Left hindlimb (tissue), 1 donor: ENCODE results near the gene MTA2.
A peak's percentile ranks its signal among the peaks of the same experiment; 100 is the strongest.
"Not testable (repeated sequence)": the region's sequence is repeated elsewhere in the genome, so short reads cannot be mapped to it uniquely, and the experiment has no call there.

Source experiments
- DNase-seq: peaks from one replicate; pipeline ENCODE4 v3.0.0-alpha.2; 2018

Gene MTA2

DNA sequence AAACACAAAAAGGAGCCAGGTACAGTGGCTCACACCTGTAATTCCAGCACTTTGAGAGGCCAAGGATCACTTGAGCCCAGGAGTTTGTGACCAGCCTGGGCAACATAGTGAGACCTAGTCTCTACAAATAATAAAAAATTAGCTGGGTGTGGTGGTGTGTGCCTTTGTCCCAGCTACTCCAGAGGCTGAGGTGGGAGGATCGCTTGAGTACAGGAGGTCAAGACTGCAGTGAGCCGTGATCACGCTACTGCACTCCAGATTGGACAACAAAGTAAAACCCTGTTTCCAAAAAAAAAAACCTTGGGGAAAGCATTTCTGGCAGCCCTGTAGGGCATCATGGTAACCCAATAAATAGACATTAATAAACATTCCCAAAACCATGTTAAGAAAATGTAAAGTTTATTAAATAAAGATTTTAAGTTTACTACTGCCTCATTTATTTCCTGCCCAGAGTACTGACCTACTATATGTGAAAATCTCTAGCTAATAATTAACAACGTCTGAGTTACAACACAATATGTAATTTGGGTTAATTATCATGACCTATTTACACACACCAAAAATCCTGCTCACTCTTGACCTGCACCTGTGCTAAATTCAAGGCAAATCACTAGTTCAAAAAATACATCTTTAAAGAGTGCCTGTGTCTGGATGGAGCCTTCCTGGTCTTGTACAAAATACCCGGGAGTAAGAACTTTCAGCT lies 36.4 kb downstream of the MTA2 start:
- DNase-seq: no peak

- DNase-seq: not testable (repeated sequence)
Observed at GRCh38 chr11:62561677-62562230, 39.9 kb downstream of the MTA2 start.

GRCh38 chr11:62560566-62561103 lies 41.0 kb downstream of the MTA2 start:
- DNase-seq: peak; percentile 80

DNA sequence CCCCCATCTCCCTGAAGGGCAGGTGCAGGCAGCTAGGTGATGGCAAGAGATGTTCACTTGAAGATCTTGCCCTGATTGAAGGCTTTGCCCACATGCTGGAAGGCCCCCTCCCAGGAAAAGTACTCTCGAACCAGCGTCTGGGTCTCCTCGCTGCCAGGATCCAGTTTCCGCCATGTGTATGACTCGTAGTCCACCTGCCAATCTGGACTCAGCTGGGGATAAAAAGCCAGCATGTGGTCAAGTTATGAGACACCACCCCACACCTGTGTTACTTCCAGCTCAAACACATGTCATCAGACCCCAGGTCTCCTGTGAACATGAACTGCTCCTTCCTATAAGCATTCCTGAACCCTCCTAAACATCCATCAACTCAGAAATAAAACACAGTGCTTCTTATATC lies 42.0 kb downstream of the MTA2 start:
- not testable (repeated sequence) for DNase-seq

DNA sequence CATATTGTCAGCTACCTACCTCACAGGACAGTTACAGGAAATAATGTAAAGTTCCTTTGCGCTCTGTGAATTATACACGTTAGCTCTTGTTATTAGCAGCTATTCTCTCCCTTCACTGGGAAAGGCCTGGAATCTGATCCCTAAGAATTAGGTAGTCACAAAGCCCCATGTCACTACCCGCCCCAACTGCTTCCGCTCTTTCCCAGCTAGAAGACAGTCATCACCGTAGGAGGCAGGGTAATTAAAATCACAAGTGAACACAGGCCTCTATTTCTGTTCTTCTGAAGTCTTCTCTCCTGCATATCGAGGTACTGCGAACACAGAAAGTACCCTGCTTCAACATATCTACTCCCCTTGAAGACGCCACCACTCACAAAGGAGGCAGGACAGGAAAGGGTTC lies 42.5 kb downstream of the MTA2 start:
- DNase-seq: no peak

DNA sequence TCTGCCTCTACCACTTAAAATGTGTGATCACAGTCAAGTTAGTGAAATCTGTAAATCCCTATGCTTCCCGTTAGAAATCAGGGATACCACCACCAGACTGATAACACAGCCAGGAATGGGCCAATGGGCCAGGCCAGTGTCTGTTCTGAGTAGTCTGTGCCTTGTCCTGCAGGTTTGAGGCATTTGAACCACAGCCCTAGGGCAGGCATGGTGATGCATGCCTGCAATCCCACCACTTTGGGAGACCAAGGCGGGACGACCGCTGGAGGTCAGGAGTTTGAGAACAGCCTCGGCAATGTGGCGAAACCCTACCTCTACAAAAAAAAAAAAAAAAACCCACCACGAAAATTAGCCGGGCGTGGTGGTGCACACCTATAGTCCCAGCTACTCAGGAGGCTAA lies 43.0 kb downstream of the MTA2 start:
- no peak for DNase-seq

DNA sequence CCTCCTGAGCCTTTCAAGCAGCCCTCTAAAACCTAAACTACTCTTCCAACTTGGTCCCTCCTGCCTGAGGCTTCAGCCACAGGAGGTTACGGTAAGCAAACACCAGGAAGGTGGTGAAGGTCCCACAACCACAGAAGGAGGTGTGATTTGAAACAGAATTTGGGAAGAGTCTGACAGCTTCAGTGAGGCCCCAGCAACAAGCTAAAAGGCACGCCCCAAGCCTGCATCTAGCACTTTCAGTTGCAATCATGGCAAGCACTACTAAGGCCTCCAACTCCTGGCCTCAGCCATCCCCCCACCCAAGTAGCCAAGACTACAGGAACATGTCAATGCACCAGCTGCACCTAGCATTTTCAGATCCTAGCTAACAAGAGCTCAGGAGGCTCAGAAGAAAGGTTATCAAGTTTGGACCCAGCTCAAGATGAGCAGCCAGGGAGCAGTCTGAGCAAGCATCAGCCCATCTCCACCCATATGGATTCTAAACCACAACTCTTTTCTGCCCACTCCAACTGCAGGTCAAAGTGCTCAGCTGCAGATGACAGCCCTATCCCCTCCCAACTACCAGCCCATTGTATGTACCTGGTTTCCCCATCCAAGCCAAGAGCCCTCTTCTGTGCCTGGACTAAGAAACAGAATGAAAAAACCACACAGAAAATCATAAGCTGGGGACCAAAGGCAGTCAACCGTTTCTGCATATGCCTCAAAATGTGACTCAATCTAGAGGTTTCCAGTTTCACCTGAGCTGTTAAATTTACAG lies 44.6 kb downstream of the MTA2 start:
- no peak for DNase-seq

GRCh38 chr11:62556108-62556874 lies 45.4 kb downstream of the MTA2 start:
- DNase-seq: peak; percentile 90

GRCh38 chr11:62555464-62556107 lies 46.1 kb downstream of the MTA2 start:
- peak; percentile 65 for DNase-seq

- peak; percentile 62 for DNase-seq
Observed at GRCh38 chr11:62554387-62555167, 47.1 kb downstream of the MTA2 start.

DNA sequence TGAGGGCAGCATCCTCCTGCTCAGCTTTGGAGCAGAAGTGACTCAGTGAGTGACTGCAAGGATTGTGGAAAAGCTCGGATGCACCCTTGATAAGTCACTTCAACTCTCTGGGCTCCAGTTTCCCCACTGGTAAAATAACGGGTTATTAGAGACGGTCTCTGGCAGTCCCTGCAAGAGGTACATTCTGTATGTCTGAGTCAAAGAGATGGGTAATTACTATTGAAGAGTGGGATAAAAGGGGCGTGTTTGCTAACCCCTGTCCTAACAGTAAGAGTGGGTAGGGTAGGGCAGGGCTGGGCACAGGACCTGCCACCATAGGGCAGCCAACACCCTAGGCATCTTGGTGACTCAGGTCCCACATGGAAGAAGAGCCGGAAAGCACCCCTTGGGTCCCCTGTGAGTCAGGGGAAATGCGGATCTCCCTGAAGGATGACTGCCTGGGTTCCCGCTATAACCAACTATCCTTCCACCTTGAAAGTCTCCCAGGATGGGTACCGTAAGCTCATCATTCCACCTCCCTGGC lies 47.8 kb downstream of the MTA2 start:
- no peak for DNase-seq

DNA sequence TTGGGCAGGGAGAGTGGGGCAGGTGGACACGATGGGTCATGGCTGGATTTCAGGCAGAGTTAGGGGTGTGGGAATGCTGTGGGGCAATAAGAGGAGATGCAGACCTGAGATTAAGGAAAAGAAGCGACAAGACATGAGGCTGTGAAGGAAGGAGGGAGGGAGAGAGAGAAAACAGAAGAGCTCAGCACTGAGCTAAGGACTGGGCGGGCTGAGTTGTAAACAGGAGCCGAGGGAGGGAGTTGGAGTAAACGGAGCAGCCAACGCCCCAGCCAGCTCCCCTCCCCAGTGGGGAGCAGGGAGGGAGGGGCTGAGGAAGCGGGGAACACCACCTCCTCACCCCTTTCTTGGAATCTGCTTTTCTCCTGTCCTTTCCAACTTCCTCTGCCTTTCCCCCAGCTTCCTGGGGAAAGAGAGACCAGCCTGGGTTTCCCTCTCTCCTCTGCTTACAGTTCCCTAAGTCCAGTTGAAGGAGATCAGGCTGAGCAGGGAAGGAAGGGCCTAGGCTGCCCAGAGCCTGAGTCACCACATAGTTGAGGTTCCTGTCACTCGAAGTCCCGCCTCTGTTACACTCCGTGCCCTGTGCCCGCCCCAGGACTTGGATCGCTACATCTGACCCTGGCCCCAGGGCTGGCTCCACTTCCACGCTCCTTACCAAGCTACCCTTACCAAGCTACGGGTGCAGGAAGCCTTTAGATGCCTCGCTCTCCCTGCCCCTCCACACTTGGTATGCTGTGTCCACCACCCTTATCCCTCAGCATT lies 48.4 kb downstream of the MTA2 start:
- peak; percentile 88 for DNase-seq

- DNase-seq: no peak
Observed at GRCh38 chr11:62552485-62553079, 49.1 kb downstream of the MTA2 start.

GRCh38 chr11:62550478-62550877 lies 51.2 kb downstream of the MTA2 start:
- DNase-seq: not testable (repeated sequence)

- DNase-seq: no peak
Observed at GRCh38 chr11:62548545-62549335, 52.9 kb downstream of the MTA2 start.

GRCh38 chr11:62547691-62548281 lies 53.9 kb downstream of the MTA2 start:
- DNase-seq: no peak

- DNase-seq: no peak
Observed at GRCh38 chr11:62546929-62547625, 54.6 kb downstream of the MTA2 start.

- peak; percentile 91 for DNase-seq
Observed at GRCh38 chr11:62546244-62546928, 55.3 kb downstream of the MTA2 start, which contains the start of gene AHNAK. TSS of gene AHNAK (minus strand) at chr11:62546806. CDS start at chr11:62536098, 10,708 bp downstream.
